Hippocampal formation (tissue), 2 donors: ENCODE data around the gene SPTSSA.
A peak's percentile ranks its signal among the peaks of the same experiment; 100 is the strongest.
"Not testable (repeated sequence)": the region's sequence is repeated elsewhere in the genome, so short reads cannot be mapped to it uniquely, and the experiment has no call there.

Experiments used
- DNase-seq, 2 donors: peaks; one replicate each; lab custom pipeline; 2025; lab: John Stamatoyannopoulos, UW

The SPTSSA gene

GRCh38 chr14:34472706-34473279 is 10.8 kb upstream of the SPTSSA start:
- DNase-seq = no peak

GRCh38 chr14:34470319-34470718 is 8.3 kb upstream of the SPTSSA start:
- no peak for DNase-seq

GRCh38 chr14:34466691-34467090 is 4.7 kb upstream of the SPTSSA start:
- DNase-seq = no peak

- DNase-seq = no peak
Measured at GRCh38 chr14:34465069-34465859, 3.2 kb upstream of the SPTSSA start.

- no peak for DNase-seq
Measured at GRCh38 chr14:34463598-34463961, 1.5 kb upstream of the SPTSSA start.

- peak in 1 of 2 donors; percentile 17 for DNase-seq
Measured at GRCh38 chr14:34461334-34462131, 507 bp downstream of the SPTSSA start.

GRCh38 chr14:34460841-34461240 is 1.2 kb downstream of the SPTSSA start:
- DNase-seq = no peak

- no peak for DNase-seq
Measured at GRCh38 chr14:34460295-34460694, 1.7 kb downstream of the SPTSSA start.

GRCh38 chr14:34457186-34457585 is 4.9 kb downstream of the SPTSSA start:
- DNase-seq = no peak

GRCh38 chr14:34453226-34453625 is 8.8 kb downstream of the SPTSSA start:
- DNase-seq = no peak

- no peak for DNase-seq
Measured at GRCh38 chr14:34452258-34452822, 9.7 kb downstream of the SPTSSA start.

- no peak for DNase-seq
Measured at GRCh38 chr14:34450958-34451357, 11.1 kb downstream of the SPTSSA start.

GRCh38 chr14:34450542-34450915 is 11.5 kb downstream of the SPTSSA start:
- no peak for DNase-seq

- no peak for DNase-seq
Measured at GRCh38 chr14:34449819-34450541, 12.1 kb downstream of the SPTSSA start.

GRCh38 chr14:34439090-34439489 is 22.9 kb downstream of the SPTSSA start:
- DNase-seq = no peak

GRCh38 chr14:34438438-34438837 is 23.6 kb downstream of the SPTSSA start:
- no peak for DNase-seq

GRCh38 chr14:34437729-34438080 is 24.3 kb downstream of the SPTSSA start:
- no peak for DNase-seq

- DNase-seq = no peak
Measured at GRCh38 chr14:34436960-34437728, 24.9 kb downstream of the SPTSSA start.

- no peak for DNase-seq
Measured at GRCh38 chr14:34436118-34436905, 25.7 kb downstream of the SPTSSA start.

GRCh38 chr14:34433957-34434356 is 28.1 kb downstream of the SPTSSA start:
- DNase-seq = no peak

GRCh38 chr14:34428102-34428466 is 34.0 kb downstream of the SPTSSA start:
- DNase-seq = not testable (repeated sequence)
